NCI-H774 (cell line): ENCODE measurements around the gene PPP4R1.

ENCODE experiments used
- DNase-seq: peaks from one replicate; lab custom pipeline; 2025; lab: John Stamatoyannopoulos, UW

PPP4R1 gene

DNA sequence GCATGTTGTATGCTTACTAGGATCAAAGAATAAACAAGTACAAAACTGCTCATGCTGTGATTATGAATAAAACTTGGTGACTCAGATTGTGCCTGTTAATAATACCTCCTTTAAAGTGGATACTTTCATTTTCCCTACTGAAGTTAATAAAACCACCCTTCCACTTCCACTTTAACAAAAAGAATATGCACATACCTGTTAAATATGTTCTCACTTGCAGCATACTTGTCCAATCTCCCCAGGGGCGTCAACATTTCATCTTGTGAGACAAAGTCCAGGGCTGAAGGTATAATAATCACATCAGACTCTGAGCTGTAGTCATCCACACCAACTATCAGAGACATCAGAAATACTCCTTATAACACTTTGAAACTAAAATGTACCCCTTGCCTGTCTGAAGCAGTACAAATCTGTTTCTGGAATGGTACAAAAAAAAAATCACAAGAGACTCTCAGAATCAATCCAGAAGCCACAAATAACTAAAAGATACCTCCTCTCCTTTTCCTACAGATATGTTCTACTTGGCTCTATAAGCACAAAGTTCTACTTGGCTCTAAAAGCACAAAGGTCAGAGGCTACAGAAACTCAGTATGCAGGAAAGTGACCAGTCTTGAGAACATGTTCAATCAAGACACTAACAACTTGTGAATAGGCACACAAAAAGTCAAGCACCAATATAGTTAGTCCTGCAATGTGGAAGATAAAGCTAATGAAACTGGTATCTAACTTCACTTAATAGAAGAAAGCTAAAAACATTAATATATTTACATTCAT is 19.3 kb downstream of the PPP4R1 start:
- no peak for DNase-seq

DNA sequence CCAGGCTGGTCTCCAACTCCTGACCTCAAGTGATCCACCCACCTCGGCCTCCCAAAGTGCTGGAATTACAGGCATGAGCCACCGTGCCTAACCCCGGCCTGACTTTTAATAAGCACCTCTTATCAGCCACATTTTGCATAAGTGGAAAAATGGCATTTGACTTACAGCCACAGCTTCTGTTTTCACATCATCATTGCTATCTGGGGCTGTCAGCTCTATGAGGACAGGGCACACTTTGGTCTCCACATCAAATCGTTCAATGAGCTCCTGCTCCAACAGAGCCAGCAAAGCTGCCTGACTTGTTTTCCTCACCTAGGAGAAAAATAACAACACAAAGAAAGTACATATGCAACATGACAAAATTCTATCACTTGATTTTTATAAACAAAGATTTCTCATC is 26.4 kb downstream of the PPP4R1 start:
- no peak for DNase-seq

DNA sequence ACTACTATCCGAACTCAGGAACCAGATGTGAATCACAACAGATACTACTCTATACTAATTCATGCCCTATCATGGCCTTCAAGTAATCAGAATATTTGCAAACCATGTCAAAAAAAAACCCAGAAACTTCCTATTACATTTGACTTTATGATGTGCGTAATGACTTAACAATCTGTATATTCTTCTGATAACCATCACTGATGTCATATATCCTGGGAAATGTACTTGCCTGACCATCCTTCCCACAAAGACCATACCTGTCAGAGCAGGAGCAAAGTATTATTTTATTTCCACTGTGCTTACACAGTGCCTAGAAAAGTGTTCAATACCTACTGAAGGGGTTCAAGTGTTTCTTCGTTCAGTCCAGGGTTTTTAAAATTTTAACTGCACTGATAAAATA is 27.5 kb downstream of the PPP4R1 start:
- no peak for DNase-seq

DNA sequence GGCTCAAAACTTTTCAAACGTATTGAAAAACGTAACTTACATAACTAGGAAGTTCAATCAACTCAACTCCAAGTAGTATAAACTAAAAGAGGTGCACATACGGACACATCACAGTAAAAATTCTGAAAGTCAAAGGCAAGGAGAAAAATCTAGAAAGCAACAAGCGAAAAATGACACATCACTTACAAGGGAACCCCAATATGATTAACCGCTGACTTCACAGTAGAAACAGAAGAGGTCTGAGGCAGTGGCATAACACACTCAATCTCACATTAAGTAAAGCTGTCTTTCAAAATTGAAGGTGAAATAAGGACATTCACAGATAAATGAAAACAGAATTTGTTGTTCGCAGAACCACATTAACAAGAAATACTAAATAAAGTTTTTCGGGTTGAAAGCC is 32.7 kb downstream of the PPP4R1 start:
- no peak for DNase-seq

DNA sequence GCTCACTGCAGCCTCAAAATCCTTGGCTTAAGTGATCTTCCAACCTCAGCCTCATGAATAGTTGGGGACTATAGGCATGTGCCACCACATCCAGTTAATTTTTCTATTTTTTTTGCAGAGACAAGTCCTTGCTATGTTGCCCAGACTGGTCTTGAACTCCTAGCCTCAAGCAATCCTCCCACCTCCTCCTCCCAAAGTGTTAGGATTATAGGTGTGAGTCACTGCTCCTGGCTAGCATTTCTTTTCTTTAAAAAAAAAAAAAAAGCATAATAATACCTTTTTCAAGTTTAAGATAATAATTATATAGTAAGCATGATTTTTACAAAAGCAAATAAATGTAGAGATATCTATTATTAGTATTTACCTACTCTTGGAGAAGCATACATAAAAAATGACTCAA is 36.1 kb downstream of the PPP4R1 start:
- no peak for DNase-seq

DNA sequence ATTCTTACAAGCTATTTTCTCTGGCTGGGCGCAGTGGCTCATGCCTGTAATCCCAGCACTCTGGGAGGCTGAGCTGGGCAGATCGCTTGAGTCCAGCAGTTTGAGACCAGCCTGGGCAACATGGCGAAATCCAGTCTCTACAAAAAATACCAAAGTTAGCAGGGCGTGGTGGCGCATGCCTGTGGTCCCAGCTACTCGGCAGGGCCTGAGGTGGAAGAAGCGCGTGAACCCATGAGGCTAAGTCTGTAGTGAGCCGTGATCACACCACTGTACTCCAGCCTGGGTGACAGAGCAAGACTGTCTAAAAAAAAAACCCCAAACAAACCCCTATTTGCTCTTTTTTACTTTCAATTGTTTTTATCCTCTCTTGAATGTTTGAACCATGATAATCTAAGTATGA is 37.0 kb downstream of the PPP4R1 start:
- no peak for DNase-seq

DNA sequence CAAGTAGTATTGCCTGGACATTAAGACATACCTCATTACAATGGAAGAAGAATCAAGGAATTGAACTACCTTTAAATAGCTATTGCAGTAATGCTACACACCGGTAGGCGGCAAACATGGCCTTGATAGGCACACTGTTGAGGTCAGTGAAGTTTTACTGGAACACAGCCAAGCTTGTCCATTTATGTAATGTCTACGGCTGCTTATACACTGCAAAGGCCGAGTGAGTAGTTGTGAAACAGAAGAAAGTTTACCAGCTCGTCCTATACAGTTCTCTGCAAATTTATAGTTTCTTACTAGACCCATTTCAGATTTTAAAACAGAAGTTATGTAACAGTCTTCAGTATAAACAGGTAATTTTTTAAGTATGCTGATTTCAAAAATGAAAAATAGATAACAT is 38.8 kb downstream of the PPP4R1 start:
- DNase-seq: peak; percentile 84

DNA sequence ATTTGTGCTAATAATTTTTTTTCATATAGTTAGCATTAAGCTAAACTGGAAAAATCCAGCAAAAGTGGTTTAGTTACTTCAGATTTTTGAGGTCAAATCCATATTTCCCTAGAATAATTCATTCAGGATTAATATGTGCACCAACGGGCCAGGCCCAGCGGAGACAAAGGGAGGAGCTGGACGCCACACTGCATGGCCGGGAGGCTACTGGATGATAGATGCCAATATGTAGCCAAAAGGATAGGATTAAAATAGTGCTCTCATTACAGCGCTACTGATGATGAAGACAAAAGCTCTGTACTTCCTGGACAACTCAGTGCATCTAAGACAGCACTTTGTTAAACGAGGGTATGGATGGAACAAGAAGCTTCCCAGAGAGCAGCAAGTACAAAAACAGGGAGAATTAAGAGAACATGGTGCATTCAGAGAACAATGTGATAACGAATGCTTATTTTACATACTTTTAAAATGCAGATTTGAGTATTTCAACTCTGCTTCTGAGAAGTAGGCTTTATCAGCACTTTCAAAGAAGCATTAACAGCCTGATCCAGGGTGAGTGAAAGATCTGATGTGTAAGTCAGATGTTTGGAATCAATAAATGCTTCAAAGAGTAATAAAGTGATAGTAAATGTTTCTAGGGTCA is 39.8 kb downstream of the PPP4R1 start:
- no peak for DNase-seq

DNA sequence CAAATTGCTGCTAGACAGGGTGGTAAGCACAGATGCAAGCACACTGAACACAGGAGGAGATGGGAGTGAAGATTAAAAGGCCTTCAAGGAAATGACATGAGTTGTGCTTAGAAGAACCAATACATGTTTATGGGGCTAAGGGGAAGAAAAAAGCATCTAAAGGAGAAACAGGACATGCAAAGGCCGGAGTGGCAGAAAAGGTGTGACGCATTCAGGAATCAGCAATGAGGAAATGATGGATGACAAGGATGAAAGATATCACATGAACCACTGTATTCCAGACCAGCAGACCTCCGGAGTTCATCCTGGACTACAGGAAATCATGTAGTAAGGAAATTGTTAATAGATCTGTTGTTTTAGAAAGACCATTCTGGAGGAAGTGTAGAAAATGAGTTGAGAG is 42.8 kb downstream of the PPP4R1 start:
- no peak for DNase-seq

DNA sequence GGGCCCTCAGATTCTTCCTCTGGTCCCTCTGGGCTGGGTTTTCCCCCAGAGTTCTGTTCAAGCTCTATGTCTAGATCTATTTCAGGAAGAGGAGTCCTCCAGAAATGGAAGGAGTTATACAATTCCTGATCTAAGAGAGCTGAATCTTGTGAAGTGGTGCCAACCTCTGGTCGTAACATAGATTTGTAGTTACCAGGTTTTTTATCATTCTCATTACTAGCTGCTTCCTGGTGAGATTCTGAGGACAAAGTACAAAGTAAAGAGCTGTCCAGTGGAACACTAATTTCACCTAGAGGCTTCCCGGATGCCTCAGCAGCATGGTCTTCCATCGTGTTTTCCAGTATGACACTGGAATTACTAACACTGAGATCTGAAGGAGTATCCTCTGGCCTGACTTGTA is 44.1 kb downstream of the PPP4R1 start:
- DNase-seq: no peak

DNA sequence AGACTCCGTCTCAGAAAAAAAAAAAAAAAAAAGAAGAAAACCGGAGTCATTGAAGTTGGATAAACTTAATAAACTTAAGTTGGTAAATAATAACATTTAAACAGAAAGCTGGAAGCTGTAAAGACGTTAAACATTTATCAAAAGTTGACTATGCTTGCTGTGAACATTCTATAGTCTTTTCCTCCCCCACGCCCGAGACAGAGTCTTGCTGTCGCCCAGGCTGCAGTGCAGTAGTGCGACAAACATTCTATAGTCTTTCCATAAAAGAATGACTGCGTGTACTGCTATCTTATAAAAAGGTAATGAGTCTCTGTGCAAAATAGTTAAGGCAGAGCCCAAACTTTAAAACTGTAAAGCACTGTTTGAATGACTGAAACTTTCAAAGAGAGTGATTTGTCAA is 45.2 kb downstream of the PPP4R1 start:
- no peak for DNase-seq

DNA sequence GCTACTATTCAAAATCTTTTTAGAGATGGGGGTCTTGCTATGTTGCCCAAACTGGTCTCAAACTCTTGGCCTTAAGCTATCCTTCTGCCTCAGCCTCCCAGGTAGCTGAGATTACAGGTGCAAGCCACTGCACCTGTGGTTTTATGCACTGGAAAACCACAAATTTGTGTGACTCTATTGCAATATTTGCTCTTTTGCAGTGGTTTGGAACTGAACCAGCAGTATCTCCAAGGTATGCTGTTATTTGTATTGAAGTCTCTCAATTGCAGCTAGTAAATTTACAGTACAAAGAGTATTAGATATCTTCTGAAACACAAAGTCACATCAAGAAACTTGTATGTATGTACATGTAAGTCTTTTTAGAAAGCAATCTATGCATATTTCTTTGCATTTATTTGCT is 46.2 kb downstream of the PPP4R1 start:
- no peak for DNase-seq

DNA sequence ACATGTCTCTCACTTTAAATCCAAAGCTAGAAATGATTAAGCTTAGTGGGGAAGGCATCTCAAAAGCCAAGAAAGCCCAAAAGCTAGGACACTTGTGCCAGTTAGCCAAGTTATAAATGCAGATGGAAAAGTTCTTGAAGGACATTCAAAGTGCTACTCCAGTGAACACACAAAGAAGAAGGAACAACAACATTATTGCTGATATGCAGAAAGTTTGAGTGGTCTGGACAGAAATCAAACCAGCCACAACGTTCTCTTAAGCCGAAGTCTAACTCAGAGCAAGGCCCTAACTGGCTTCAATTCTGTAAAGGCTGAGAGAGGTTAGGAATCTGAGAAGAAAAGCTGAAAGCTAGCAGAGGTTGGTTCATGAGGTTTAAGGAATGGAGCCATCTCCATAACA is 49.0 kb downstream of the PPP4R1 start:
- no peak for DNase-seq

DNA sequence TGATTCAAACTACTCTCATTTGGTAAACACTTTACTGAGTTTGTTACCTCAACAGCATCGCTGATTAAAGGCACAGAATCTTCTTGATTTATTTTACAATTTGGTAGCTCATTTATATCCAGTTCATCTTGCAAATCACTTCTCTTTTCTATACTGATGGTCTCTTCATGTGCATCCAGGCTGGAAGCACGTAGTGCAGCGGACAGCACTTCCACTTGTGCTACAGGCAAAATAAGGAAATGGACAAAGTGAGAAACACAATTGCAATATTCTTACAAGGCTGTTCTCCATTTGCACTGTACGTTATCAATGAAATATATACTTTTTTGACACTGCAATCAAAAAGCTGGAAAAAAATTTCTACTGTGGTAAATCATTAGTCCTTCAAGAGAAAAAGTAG is 51.0 kb downstream of the PPP4R1 start:
- no peak for DNase-seq

DNA sequence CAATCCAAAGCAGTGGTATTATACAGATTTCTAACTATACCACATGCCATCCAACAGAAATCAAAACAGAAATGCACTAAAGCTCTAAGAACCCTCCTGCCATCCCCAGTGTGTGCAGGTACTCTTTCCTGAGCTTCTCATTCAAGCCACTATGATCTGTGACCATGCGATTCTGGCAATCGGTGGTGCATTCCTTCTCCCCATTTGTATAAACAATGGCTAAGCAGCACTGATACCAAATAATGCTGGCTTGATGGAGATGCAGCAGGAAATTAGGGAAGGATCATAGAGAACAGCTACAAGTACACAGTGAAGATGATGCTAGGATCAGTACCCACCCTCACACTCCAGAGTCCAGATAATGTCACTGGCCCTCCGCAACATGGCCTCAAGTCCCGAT is 51.8 kb downstream of the PPP4R1 start:
- DNase-seq: no peak

DNA sequence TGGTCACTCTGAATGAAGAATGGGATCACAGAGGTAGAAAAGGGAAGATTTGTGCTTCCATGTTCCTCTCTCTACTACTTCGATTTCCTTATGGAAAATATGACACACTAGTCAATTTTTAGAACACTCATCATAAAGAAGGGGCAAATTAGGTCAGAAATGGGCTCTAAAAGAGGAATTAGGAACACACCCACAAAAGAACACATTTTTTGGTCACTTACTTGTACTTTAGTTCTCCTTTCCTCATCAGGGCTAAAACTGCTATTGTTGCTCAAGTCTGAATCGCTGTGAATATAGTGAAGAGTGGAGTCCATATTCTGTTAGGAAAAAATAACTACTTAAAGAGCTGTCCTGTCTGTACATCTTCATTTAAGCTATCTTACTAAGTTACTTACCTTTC is 52.6 kb downstream of the PPP4R1 start:
- DNase-seq: no peak

DNA sequence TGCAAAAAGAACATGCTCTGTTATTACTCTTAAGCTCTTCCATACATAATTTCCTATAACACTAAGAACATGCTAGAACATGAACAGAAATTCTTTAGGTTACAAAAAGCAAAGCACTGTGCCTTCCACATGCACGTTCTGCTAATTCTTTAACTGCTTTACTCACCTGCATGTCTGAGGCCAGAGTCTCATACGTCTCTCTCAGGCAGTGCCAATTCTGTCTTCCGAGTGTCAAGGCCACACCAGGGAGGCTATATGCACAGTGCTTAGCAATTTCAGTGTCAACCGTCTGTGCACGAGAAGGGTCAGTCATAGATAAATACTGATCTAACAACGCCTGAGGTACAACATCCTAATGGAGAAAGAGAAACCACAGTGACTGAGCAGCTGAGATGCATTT is 55.1 kb downstream of the PPP4R1 start:
- no peak for DNase-seq

DNA sequence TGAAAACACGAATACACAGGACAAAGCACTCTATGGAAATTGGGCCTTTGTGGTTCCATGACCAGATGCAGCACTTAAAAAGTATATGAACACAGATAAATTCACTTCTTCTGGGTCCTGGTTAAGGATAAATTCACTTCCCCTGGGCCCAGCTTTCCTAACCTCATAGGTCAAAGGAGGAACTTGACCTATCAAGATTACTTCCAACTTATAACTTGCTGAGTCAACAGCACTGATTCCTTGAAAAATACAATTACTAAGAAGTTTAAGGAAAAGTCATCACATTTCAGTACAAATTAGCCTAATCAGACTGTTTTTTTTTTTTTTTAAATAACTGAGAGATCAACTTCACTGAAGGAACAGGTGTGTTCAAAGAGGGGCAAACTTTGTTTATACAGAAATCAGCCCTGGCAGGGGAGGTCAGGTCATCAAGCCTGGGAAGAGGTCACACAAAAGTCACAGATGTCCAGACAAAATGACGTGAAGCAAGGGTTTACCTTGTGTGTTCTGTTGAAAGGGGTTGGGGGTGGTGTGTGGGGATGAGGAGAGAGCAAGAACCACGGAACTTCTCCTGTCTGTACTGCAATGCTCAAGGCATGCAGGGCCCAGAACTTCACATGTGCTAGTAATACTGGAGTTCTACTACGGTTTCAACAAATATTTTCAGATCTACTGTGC is 55.8 kb downstream of the PPP4R1 start:
- no peak for DNase-seq

DNA sequence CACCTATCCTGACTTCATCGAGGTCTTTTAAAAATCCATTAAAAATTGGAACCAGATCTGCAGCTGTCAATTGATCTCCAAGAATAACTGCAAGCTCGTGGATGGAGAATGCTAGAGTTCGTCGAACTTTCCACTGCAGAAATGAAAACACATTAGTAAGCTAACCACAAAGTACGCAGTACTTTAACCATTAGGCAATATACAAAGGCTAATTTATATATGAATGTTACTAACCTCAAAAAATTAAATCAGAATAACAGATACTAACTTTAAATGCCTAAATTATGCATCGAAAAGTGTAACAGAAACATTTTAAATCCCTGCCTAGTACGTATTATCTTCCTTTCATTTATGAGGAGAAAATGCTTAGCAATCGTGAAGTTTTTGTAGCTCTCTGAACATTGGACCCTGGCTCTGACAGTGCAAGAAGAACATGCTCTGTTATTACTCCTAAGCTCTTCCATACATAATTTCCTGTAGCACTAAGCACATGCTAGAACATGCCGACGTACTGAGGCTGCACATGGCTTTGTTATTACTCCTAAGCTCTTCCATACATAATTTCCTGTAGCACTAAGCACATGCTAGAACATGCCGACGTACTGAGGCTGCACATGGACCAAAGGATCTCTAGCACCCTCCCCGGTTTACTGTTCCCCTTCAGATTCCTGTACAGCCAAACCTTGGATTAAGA is 57.0 kb downstream of the PPP4R1 start:
- DNase-seq: no peak

DNA sequence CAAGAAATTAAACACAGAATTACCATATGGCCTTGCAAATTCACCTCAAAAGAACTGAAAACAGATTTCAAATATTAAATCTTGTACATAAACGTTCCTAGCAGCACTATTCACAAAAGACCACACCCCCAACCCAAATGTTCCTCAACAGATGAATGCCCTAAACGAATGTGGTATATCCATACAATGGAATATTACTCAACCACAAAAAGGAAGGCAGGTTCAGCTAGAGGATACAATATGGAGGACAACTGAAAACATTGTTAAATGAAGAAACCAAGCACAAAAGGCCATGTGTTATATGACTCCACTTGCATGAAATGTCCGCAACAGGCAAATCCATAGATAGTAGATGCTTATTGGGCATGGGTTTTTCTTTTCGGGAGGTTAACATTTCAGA is 61.7 kb downstream of the PPP4R1 start:
- DNase-seq: no peak

DNA sequence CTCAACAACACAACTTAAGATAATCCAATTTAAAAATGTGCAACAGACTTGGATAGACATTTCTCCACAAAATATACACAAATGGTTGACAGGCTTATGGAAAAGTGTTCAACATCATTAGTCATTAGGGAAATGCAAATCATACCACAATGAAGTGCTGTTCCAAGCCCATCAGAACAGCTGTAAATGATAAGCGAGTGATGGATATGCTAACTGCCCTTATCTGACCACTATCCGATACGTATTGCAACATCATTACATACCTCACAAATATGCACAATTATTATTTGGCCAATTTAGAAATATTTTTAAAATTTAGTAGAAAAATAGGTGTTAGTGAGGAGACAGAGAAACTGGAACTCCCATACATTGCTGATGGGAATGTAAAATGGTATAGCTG is 62.2 kb downstream of the PPP4R1 start:
- DNase-seq: no peak

DNA sequence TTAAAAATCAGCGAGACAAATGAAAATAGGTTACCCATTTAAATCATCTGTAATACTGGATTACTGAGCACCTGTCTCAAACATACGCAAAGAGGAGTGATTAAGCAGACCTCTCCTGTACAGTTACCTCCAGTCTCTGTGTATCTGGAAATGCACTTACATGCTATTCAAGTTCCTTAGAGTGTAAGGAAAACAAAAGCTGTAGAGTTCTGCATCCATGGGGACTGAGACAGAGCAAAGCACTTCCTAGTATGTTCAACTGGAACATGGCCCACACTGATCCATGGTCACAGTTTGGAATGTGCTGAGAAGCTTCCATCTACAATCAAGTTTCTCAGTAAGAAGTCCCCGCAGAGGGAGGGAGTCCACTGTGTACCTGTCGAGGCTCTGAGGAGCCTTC is 63.9 kb downstream of the PPP4R1 start:
- DNase-seq: no peak

DNA sequence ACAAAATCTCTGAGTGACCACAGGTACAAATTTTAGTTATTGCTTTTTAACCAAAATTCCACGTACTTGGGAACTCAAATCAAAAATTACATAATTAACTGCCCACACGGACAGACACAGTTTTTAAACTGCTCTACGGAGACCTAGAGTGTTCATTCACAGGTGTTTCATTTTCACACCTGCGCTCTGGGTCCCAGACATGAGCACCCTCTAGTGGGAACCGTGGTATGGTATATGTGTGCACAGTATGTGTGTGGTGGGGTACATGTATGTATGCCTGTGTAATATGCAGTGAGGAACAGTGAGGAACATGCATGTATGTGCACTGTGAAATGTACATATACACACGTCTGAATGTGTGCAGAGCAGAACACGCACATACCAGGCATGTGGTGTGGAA is 65.0 kb downstream of the PPP4R1 start:
- DNase-seq: no peak
